ENCODE results near the gene CALB2. TPM values are rescaled to one million over a fixed set of nuclear protein-coding genes. Genes with fewer than 3 reads are reported as not detected.
"Not testable (repeated sequence)": the region's sequence is repeated elsewhere in the genome, so short reads cannot be mapped to it uniquely, and the experiment has no call there.

Gene CALB2, protein sequence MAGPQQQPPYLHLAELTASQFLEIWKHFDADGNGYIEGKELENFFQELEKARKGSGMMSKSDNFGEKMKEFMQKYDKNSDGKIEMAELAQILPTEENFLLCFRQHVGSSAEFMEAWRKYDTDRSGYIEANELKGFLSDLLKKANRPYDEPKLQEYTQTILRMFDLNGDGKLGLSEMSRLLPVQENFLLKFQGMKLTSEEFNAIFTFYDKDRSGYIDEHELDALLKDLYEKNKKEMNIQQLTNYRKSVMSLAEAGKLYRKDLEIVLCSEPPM
- 0.89 TPM for total RNA-seq

DNA sequence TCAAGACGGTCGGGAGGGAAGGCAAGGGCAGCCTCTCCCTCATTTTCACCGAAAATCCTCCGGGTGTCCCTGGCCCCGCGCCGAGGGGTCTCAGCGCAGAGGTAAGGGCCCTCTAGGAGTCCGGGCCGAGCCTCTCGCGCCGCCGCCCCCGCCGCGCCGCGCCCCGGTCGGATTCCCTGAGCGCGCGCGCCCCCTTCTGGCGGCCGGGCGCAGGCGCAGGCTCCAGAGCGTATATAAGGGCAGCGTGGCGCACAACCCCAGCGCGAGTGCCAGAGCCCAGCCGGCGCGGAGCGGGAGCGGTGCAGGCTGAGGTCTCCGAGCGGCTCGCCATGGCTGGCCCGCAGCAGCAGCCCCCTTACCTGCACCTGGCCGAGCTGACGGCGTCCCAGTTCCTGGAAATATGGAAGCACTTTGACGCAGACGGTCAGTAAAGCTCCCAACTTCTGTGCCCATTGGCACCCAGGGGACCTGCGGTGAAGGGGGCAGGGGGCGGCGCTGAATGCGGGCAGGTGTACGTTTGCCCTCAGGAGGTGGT, at the start of gene CALB2:
CALB2 (plus strand) TSS at position 260 of the 535 bp plus-strand sequence; CDS start at position 330, 70 bp downstream.
- peak; percentile 47 for DNase-seq (ENCODE audit: low spot score)

DNA sequence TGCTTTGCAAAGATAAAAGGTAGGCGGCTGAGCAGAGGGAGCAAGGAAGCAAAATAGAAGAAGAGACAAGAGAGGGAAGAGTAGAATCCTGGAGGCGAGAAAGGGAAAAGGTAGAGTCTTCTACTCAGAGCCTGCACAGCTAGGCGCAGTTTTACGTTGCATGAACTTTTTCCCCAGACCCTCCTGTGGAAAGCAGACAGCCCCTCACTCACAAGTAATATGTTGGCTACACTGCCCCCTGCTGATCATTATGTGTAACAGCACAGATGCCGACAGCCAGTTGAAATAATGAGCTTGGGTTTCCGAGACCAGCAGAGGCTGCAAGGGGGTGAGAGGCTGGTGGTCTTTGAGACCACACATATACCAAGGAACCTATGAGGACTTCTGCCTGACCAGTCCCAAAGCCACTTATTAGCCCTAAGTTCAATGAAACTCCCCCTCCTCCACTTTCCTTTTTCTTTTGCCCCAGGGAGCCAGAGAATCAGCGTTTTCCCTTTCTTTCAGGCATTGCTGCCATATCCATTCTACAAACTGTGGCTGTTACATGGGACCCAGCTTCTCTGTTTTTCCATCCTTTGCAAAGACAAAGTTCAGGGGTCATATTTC, 46.9 kb upstream of the CALB2 start:
- DNase-seq (ENCODE audit: low spot score): no peak

DNA sequence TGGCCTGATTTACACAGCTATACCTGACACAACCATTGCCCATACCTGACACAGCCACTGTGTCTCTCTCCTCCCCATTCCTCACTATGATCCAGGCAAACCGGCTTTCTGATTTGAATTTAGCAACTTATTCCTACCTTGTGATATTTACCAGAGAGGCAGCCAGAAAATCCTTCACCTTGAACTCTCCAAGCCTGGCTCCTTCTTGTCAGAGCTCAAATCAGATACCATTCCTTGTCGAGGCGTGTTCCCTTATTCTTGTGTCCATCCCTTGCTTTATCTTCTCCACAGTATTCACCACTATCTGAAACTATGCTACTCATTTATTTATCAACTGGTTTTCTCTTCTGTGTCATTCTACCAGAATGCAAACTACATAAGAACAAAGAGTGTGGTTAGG, 44.9 kb upstream of the CALB2 start:
- DNase-seq (ENCODE audit: low spot score): not testable (repeated sequence)

DNA sequence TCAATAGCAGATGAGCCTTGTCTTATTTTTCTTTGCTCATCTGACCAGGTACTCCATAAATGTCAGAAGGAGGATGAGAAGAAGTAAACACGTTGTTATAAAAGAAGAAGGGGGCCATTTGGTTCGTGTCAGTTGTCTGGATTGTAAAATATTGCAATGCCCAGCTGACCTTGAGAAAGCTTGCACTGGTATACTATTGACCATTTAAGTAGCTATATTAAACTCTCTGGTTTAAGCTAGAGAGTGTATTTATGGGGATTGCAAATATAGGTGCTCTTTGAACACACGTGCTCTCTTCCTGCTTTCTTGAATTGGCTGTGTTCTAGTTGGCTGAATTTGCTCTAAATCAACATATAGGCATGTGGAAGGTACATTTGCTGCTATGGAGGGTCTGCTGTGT, 43.3 kb upstream of the CALB2 start:
- no peak for DNase-seq (ENCODE audit: low spot score)

- DNase-seq (ENCODE audit: low spot score): no peak
Observed at GRCh38 chr16:71319999-71320398, 38.5 kb upstream of the CALB2 start.

DNA sequence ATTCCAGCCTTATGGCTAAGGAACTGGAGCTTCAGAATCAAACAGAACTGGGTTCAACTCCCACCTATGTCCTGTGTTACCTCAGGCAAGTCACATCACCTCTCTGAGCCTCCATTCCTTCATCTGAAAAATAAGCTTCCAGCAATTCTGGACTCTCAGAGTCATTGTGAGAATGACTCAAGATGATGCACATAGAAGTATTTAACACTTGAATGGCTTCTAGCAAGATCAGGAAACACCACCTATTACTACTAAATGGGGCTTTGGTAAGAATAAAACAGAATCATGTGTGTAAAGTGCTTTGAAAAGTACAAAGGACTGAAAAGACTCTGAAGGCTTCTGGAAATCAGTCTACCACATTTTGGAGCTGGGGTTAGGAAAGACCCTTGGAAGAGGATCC, 30.8 kb upstream of the CALB2 start:
- no peak for DNase-seq (ENCODE audit: low spot score)

GRCh38 chr16:71328151-71328550, 30.4 kb upstream of the CALB2 start:
- DNase-seq (ENCODE audit: low spot score): no peak

DNA sequence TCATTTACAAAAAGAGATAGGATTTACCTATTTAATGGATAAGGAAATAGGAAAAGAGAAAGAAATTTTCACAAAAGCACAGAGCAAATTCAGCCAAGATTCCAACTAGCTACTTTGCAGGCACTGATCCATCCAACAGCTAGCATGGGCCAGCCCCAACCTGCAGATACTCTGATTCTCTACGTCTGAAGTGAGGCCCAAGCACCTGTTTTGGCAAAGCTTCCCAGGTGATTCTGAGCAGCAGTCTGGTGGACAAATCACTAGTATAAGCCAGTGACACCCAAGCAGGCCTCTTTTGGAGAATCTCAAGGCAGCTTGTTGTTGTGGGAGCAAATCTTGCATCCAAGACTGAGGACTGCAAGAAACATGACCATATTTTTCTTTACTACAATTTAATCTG, 20.9 kb upstream of the CALB2 start:
- no peak for DNase-seq (ENCODE audit: low spot score)

DNA sequence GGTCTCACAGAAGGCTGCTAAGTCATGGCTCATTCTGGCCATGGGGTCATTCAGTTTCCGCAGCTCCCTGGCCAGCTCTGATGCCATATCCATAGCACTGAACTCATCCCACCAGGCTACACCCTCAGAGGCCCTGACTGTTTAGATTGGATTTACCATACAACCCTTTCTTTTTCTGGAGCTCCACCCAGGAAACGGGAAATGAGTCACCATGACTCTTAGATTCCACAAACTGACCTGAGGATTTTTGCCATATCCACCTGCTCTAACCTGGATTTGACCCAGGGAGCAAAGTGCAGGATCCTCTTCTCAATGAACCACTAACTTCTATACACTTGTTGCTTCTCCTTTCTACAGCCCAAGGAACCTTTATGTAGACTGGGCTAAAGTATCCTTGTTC, 20.3 kb upstream of the CALB2 start:
- DNase-seq (ENCODE audit: low spot score): no peak

GRCh38 chr16:71338632-71339031, 19.9 kb upstream of the CALB2 start:
- DNase-seq (ENCODE audit: low spot score): no peak

DNA sequence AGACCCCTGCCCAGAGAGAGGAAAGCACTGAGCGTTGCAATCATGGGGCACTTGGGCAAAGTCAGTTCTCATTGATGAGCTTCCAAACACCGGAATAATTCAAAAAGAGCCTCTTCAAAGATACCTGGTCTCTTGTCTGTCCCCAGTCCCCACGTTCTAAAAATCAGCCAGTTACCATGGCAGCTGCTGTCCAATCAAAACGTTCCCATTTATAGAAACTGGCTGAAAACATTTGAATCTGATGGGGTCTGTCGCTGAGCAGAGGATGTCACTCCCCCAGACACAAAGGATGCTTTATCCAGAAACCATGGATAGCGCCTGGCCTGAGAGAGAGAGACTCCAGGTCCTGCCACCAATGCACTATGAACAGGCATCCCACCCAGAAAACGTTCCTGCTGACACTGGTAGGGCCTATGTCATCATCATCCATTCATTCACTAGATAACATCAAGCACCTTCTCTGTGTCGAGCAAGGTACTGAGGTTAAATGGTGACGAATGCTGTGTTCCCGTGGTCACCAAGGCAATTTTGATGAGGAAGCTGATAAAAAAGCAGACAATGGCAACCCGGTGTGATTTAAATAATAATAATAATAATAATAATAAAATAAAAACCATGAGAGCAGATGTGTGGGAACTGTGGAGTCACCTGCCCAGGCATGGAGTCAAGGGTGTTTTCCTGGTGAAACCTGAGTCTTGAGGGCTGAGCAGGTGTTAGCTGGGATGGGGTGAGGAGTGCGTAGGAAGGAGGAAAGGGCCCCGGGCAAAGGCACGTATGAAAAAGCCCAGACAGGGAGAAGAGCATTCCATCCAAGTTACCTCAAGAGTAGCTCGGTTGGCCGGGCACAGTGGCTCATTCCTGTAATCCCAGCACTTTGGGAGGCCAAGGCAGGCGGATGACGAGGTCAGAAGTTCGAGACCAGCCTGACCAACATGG, 19.0 kb upstream of the CALB2 start:
- no peak for DNase-seq (ENCODE audit: low spot score)

GRCh38 chr16:71340406-71340805, 18.1 kb upstream of the CALB2 start:
- no peak for DNase-seq (ENCODE audit: low spot score)

GRCh38 chr16:71341881-71342280, 16.6 kb upstream of the CALB2 start:
- no peak for DNase-seq (ENCODE audit: low spot score)

DNA sequence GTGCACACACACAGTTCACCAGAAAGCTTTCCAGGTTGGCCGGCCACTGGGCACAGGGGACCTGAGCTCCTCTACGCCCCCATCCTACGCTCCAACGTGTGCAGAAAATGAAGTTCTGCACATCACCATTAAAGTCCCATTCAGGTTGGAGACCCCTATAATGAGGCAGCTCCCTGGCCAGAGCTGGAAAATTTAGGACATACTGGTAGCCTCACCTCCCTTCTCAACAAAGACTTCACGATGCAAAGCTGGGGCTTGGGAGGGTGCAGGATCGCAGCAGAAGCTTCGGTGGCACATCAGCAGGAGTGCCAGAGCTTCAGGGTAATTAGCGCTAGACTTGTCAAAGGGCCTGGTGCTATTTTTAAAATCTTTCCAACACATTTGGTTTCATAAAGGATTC, 15.4 kb upstream of the CALB2 start:
- DNase-seq (ENCODE audit: low spot score): no peak

- DNase-seq (ENCODE audit: low spot score): no peak
Observed at GRCh38 chr16:71344315-71344905, 14.1 kb upstream of the CALB2 start.

GRCh38 chr16:71345031-71345430, 13.5 kb upstream of the CALB2 start:
- DNase-seq (ENCODE audit: low spot score): no peak

- no peak for DNase-seq (ENCODE audit: low spot score)
Observed at GRCh38 chr16:71347146-71347545, 11.4 kb upstream of the CALB2 start.

GRCh38 chr16:71348262-71349085, 10.0 kb upstream of the CALB2 start:
- DNase-seq (ENCODE audit: low spot score): no peak

DNA sequence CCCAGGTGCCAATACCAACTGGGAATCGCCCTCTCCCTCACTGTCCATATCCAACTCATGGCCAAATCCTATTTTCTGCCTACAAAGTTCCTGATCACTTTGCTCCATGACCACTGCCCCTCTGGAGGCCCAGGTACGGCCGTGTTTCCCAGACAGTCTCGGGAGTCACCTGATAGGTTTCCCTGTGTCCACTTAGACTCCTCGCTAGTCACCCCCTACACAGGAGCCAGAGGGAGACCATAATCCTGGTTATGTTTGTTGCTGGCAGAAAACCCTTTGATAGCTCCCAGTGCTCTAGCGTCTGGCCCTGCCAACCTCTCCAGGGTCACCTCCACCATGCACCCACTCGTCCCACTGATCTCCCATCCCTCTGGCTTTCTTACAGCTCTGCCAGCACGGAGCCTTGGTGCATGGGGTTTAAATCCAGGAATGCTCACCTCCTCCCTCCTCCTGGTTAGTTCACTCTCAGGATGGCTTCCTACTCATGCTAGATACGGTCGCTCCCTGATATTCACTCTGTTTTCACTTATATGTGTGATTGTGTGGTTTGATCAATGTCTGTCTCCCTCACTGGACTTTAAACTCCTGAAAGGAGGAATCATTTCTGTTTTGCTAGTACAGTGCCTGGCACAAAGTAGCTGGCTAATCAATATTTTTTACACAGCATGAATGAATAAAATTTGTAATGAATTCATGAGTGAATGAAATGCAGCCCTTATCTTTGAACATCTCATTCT, 7.5 kb upstream of the CALB2 start:
- DNase-seq (ENCODE audit: low spot score): no peak

GRCh38 chr16:71351558-71351901, 7.0 kb upstream of the CALB2 start:
- no peak for DNase-seq (ENCODE audit: low spot score)

GRCh38 chr16:71352466-71352865, 6.1 kb upstream of the CALB2 start:
- no peak for DNase-seq (ENCODE audit: low spot score)

All from ureter (tissue), 1 donor.